T-helper 22 cell (primary cell): ENCODE measurements around the gene BSPRY.
"Not testable (repeated sequence)": the region's sequence is repeated elsewhere in the genome, so short reads cannot be mapped to it uniquely, and the experiment has no call there.

Experiments used
- DNase-seq: peaks from one replicate; pipeline ENCODE4 v3.0.0-alpha.2; 2020; ENCODE audit warnings: low read depth

The BSPRY gene

DNA sequence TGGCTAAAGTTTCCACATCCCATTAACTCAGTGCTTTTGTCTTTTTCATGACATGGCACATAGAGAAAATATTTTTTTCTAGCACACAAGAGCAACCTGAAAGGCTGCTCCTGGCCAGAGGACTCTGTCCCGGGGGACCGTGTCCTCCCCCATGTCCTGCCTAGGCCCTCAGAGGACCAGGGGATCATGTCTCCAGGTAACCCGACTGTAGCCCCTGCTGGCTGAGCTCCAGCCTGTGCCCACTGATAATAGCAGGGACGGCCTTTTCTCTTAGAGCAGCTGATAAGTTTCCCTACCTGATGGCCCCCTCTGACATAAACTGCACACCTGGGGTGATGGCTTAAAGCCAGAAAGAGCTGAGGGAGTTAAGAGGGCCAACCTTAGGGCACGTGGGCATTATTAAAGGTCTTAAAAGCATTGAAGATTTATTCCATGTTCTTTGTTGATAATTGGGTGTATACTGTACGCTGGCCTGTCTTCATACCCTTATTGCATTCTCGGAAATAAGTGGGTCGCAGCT, 21.5 kb downstream of the BSPRY start:
- no peak for DNase-seq

- DNase-seq = no peak
These were observed 22.7 kb downstream of the BSPRY start for GRCh38 chr9:113372059-113372458.

DNA sequence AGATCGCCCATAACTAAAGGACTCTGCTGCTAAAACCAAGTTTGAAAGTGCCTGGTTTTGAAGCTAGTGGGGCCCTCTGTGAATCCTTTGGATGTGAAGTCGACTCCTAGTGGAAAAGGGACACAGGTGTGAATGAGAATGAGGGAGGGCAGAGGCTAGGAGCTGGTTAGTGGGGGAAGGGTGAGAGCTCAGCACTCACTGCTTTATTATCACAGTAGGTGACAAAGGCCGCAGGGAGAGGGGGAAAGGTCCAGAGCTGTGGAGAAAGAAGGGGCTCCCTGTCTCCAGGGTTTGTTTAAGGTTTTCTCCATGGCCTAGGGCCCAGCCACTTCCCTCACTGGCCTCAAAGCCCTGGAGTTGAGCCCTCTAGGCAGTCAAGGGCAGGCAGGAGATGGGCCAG, 23.9 kb downstream of the BSPRY start:
- DNase-seq = no peak

DNA sequence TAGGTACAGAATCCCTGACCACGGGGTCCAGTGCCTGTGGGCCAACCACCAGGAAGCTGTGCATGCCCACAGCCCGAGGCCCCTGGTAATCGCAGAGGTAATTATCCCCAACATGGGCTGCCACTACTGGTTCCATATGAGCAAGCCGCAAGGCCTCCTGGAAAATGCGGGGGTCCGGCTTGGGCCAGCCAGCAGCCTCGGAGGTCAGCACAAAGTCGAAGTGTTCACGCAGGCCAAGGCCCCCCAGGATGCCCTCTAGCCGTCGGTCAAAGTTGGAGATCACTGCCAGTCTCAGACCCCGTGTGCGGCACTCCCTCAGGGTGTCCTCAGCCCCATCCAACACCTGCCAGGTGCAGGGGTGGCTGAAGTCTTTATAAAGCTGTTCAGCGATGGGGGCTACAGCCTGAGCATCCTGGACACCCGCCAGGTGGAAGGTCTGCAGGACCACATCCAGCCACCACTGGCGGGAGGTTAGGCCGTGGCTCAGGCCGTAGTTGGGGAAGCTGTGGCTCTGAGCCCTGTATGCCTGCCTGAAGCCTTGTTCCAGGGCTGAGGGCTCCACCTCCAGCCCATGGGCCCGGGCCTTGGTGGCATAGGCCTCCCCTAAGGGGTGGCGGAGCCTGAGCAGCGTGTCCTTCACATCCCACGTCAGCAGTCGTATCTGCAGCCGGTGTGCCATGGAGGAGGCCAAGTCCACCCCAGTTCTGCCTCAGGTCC, 24.5 kb downstream of the BSPRY start:
- no peak for DNase-seq

DNA sequence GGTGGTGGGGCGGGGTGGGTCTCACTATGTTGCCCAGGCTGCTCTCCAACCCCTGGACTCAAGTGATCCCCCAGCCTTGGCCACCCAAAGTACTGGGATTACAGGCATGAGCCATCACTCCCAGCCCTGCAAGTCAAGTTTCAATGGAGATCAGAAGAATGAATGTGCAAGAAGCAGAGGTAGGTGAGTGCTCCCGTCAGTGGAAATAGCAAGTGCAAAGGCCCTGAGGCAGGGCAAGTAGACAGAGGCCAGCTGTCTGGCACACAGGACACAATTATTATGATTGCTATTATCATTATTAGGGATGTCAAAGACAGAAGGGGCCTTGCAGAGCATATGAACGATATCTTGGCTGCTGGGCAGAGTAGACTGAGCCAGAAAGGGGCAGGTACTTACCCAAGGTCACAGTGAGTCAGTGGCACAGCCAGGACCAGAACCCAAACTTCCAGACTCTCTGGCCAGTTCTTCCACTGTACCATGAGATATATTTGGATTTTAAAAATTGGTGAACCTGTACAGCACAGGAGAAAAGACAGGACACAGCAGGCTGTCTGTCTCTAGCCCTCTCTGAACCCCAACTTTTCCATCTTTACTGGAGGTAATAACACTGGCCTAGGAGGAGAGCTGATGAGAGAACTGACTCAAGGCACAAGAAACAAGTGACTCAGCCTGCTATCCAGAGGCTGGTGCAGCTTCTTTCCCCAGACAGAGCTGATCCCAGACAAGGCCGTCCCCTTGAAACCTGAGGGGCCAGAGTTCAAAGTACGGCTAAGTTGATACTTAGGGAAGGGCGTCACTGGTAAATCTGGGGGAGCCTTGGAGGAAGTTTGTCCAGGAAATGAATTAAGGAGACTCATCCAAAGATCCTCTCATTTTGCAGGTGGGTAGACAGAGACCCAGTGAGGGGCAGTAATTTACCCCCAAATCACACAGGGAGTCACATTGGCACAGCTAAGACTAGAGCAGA, 26.0 kb downstream of the BSPRY start:
- DNase-seq = no peak

DNA sequence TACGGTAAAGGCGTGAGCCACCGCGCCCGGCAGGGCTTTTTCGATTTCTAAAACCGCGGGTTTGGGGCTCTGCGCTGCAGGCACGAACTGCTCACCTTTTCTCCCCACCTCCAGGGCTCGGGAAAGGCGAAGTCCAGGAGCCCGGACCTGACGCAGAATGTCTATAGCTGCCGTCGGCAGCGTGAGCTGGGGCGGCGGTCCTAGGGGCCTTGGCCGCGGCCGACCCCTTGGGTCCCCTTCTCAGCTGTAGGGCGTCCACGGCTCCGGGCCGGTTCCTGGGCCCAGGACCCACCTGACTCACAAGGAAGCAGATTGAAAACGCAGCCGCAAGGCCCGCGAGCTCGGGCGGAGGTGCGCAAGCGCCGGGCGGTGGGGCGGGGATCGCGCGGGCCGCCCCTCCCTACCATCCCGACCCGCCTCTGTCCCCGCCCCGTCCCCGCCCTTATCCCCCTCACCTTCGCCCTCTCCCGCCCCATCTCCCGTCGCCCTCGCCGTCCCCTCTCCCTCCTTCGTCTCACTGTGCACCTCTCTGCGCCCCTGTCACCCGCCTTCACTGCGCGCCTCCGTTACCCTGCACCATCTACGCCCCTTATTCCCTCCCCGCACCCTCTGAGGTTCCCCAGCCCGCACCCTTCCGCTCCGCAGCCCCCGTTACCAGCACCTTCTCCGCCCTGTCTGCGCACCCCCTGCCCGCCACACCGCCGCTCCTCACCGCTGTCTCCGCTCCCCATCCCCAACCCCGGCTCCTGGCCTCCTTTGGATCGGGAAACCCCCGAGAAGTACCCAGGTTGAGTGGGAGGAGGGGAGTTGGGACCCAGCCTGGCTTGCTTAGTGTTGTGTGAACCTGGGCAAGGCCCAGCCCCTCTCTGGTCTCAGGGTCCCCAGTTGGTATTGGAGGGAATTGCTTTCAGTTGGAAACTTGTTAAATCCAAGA, 27.6 kb downstream of the BSPRY start, which contains the start of gene HDHD3:
TSS of gene HDHD3 (minus strand) at position 353 of the 934 bp plus-strand sequence. CDS start 2,632 bp downstream, outside the sequence.
- peak; percentile 64 for DNase-seq

- DNase-seq = not testable (repeated sequence)
These were observed 29.9 kb downstream of the BSPRY start for GRCh38 chr9:113379094-113379828.

DNA sequence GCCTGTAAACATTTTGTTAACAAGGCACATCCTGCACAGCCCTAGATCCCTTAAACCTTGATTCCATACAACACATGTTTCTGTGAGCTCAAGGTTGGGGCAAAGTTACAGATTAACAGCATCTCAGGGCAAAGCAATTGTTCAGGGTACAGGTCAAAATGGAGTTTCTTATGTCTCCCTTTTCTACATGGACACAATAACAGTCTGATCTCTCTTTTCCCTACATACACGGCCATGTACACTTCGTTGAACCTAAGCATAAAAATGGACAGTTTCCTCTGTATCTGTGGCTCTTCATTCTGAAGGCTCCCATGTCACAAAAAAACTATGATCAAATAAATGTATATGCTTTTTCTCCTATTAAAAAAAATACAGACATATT, 30.5 kb downstream of the BSPRY start:
- DNase-seq = not testable (repeated sequence)

GRCh38 chr9:113380869-113381378, 31.6 kb downstream of the BSPRY start:
- no peak for DNase-seq

DNA sequence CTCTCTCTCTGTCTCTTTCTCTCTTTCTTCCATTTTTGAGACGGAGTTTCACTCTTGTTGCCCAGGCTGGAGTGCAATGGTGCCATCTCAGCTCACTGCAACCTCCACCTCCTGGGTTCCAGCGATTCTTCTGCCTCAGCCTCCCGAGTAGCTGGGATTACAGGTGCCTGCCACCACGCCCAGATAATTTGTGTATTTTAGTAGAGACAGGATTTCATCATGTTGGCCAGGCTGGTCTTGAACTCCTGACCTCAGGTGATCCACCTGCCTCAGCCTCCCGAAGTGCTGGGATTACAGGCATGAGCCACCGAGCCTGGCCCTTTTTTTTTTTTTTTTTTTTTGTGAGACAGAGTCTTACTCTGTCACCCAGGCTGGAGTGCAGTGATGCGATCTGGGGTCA, 32.1 kb downstream of the BSPRY start:
- not testable (repeated sequence) for DNase-seq

GRCh38 chr9:113381909-113382411, 32.6 kb downstream of the BSPRY start:
- no peak for DNase-seq

DNA sequence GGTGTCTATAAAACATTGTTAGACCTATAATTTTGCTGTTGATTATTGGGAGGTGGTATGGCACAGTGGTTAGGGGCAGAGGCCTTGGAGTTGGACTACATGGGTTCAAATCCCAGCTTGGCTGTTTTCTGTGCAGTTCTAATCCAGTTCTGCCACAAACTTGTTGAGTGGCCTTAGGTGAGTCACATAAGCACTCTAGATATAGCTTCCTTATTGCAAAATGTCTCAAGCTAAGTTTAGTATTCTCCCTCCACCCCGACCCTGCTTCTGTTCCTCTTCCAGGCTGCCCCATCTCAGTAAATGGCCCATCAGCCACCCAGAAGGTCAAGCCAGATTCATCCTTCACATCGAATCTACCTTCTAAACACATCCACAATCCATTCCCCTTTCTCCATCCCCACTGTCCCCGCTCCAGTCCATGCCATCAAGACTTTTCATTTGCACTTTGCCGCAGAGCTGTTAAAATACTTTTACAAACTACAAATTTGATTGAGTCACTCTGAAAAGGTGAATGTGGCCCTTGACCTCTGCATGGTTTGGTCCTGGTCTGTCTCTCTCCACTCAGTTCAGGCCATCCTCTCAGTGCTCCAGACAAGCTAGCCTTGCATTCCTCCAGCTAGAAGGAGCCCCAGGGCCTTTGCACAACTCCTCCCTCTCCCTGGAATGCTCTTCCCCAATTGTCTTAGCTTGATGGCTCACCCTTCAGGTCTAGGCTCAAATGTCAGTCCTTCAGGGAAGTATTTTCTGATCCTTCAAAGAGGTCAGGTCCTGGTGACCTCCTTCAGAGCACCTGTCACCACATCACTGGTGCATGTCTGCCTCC, 37.4 kb downstream of the BSPRY start:
- no peak for DNase-seq

- DNase-seq = no peak
These were observed 38.4 kb downstream of the BSPRY start for GRCh38 chr9:113387560-113388230.

DNA sequence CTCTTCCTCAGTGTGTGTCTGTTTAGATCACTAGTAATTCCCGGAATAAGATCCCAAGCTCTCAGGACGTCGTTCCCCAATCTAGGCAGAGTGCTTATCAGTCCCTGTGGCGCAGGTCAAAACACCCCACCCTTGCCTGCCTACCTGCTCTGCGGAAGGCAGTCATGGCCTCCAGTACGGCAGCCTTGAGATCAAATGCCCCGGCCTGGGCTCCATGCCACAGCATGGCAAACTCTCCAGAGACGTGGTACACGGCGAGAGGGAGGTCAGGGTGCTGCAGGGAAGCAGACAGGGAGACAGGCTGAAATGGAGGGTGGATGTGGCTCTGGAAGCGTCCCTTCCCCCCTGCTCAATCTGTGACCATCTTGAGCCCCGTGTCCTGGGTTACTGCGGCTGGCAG, 39.5 kb downstream of the BSPRY start:
- DNase-seq = no peak

GRCh38 chr9:113389451-113389850, 40.1 kb downstream of the BSPRY start:
- no peak for DNase-seq

DNA sequence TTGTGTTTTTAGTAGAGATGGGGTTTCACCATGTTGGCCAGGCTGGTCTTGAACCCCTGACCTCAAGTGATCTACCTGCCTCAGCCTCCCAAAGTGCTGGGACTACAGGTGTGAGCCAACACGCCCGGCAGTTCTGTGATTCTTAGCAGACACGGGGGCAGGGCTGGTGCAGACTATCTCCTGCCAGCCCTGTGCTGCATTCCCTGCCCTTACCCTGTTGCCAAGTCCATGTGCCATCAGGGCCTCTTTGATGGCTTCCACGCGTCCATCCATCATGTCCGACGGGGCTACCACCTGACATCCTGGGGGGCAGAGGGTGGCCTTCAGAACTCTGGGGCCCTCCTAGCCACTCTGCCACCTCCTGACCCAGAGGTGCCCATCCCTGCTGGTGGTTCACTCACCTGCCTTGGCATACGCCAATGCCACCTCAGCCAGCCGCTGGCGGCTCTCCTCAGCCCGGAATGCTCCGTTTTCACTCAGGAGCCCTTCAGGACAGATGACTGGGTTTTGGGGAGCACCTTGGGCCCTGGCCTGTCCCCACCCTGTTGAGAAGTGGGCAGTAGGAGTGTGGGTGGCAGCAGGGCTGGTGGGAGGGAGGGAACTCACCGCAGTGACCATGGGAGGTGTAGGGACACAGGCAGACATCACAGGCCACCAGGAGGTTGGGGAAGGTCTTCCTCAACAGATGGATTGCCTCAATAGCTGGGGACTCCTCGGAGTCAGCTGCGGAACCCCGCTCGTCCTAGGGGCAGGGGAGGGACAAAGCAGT, 41.0 kb downstream of the BSPRY start:
- no peak for DNase-seq

DNA sequence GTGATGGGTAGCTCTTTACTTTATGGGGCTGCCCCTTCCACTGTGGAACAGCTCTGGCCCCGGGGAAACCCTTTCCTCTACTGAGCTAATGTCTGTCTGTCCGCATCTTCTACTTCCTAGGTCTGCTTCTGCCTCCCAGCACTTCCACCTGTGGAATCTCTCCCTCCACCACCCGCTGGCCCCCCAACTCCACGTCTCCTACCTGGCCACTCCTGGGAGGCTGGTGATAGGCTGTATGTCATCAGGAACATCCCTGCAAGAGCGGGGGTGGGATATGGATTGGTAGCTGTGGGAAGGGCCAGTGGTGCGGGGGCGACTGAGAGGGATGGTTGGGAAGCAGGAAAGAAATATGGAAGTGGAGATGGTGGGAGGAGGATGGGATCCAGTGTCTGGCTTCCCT, 42.6 kb downstream of the BSPRY start:
- no peak for DNase-seq

DNA sequence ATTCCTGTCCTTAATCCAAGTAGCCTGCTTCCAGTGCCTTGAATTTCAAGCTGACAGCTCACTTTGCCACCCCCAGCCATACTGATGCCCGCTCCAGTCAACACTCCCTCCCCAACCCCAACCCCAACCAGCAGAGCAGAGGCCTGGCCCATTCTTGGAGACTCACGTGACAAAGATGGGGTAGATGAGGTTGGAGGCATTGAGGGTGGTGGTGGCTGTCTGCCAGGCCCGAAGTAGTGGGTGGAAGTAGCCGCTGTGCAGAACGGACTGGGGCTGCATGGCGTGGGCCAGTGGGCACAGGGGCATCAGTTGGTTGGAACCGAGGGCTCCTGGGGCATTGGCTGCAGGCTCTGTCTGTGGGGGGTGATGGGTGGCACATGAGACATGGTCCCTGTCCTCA, 43.9 kb downstream of the BSPRY start:
- DNase-seq = no peak
